GM18870 (cell line): Measurements from ENCODE around the gene TCF7L2.

Experiments
- ATAC-seq: cut with Tn5 transposase; IDR thresholded peaks from one replicate; pipeline ENCODE4 v1.9.1; 2021; ENCODE audit warnings: moderate library complexity; ENCODE audit not compliant: unreplicated experiment

TCF7L2 gene

GRCh38 chr10:112991888-112992491 is 41.9 kb downstream of the TCF7L2 start:
- ATAC-seq: no peak

- ATAC-seq: no peak
These were observed 46.4 kb downstream of the TCF7L2 start for GRCh38 chr10:112996462-112996861.

- no peak for ATAC-seq
These were observed 49.1 kb downstream of the TCF7L2 start for GRCh38 chr10:112999102-112999501.

GRCh38 chr10:113000442-113000841 is 50.4 kb downstream of the TCF7L2 start:
- no peak for ATAC-seq

- no peak for ATAC-seq
These were observed 51.0 kb downstream of the TCF7L2 start for GRCh38 chr10:113000876-113001598.

GRCh38 chr10:113001599-113002448 is 51.8 kb downstream of the TCF7L2 start:
- no peak for ATAC-seq

GRCh38 chr10:113002449-113002777 is 52.4 kb downstream of the TCF7L2 start:
- ATAC-seq: no peak

GRCh38 chr10:113003052-113003451 is 53.0 kb downstream of the TCF7L2 start:
- ATAC-seq: no peak

GRCh38 chr10:113004069-113004618 is 54.1 kb downstream of the TCF7L2 start:
- no peak for ATAC-seq

GRCh38 chr10:113005380-113005779 is 55.3 kb downstream of the TCF7L2 start:
- no peak for ATAC-seq

- ATAC-seq: no peak
These were observed 56.8 kb downstream of the TCF7L2 start for GRCh38 chr10:113006656-113007342.

- ATAC-seq: no peak
These were observed 57.3 kb downstream of the TCF7L2 start for GRCh38 chr10:113007343-113007771.

GRCh38 chr10:113007821-113008220 is 57.8 kb downstream of the TCF7L2 start:
- no peak for ATAC-seq

GRCh38 chr10:113011592-113012374 is 61.7 kb downstream of the TCF7L2 start:
- no peak for ATAC-seq

- ATAC-seq: no peak
These were observed 65.2 kb downstream of the TCF7L2 start for GRCh38 chr10:113015201-113015600.

GRCh38 chr10:113017376-113017775 is 67.3 kb downstream of the TCF7L2 start:
- ATAC-seq: no peak

GRCh38 chr10:113018034-113018433 is 68.0 kb downstream of the TCF7L2 start:
- no peak for ATAC-seq

GRCh38 chr10:113019096-113019495 is 69.0 kb downstream of the TCF7L2 start:
- ATAC-seq: no peak

GRCh38 chr10:113019692-113020474 is 69.8 kb downstream of the TCF7L2 start:
- ATAC-seq: no peak

- no peak for ATAC-seq
These were observed 70.4 kb downstream of the TCF7L2 start for GRCh38 chr10:113020475-113020753.
